Muscle of arm (tissue), 14 donors: ENCODE measurements around the gene EML5. TPM values are rescaled to one million over a fixed set of nuclear protein-coding genes. Genes with fewer than 3 reads are reported as not detected.
A peak's percentile ranks its signal among the peaks of the same experiment; 100 is the strongest.
"Not testable (repeated sequence)": the region's sequence is repeated elsewhere in the genome, so short reads cannot be mapped to it uniquely, and the experiment has no call there.

Experiments
- DNase-seq: peaks from one replicate; pipeline ENCODE4 v3.0.0-alpha.2; 2013
- long read RNA-seq, 11 donors: transcript quantifications; one replicate each; lab custom pipeline, GENCODE V29; 2026
- polyA plus RNA-seq, 12 donors: library from polyadenylated mRNA; unstranded; fragments of 120-200 nt; gene quantifications; one replicate each; pipeline ENCODE4 v1.2.1, GENCODE V29; 2013; ENCODE audit not compliant: insufficient read length in 12 of 12

EML5 gene
- polyA plus RNA-seq = 1 to 10 TPM in 7 of 12 donors, under 1 TPM in 4, not detected in 1; 0.87 to 1.9 (median 1.1) TPM
- long read RNA-seq, donor 1 = 0 reads
- long read RNA-seq, donor 2 = 0 reads
- long read RNA-seq, donor 3 = 0 reads
- long read RNA-seq, donor 4 = 0 reads
- long read RNA-seq, donor 5 = 0 reads
- long read RNA-seq, donor 6 = 0 reads
- long read RNA-seq, donor 7 = 0 reads
- long read RNA-seq, donor 8 = 0 reads
- long read RNA-seq, donor 9 = 0 reads
- long read RNA-seq, donor 10 = 0 reads
- long read RNA-seq, donor 11 = 0 reads

DNA sequence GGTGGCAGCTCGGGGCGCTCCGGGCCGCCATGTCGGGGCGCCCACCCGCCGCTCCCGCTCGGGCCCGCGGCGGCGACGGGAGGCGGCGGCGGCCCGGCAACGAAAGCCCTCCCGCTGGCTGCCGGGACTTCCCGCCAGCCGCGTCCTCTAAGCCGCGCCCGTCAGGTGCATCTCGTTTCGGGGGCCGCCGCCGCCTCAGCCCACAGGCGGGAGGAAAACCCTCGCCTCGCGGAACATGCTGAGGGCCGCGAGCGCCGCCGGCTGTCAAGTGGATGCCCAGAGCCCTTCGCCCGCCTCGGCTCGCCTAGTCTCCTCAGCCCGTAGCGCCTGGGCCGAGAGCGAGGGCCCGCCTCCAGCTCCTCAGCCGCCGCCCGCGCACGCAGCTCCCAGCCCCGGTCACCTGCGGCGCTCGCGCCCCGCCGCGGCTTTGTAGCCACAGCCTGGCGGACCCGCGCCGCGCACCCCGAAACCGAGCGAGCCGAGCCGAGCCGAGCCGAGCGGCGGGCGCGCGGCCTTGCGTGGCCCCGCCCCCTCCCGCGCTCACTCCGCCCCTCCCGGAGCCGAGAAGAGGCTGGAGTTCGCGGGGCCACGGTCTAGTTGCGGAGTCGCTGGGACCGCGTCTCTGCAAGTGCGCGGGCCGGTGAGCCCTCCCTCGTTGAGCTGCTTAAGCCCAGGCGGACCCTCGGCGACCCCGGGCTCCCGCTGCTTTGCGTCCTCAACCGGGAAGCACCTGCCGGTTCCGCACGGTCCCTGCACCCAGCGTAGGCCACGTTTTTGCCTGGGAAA lies at the start of gene EML5:
Gene EML5 (minus strand): TSS at position 481 of the 786 bp plus-strand sequence. CDS start 450 bp downstream, at position 31.
- DNase-seq = peak; percentile 55

DNA sequence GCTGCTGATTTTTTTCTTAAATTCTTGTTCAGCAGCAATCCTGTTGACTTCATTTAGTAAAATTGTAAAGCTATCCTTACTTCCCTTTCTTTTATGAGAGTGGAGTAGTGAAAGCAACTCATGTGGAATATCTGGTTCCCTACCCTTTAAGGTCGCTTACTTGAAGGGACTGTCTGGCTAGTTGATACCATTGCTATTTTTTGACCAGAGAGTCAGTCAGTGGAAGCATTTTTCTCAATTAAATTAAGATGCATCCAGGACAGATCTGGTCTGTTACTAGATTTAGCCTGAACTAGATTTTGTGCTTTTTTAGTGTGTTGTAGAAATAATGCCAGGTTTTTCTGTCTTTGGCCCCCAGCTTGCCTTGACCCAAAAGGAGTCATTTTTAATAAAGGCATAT lies 49.7 kb upstream of the EML5 start:
- no peak for DNase-seq

DNA sequence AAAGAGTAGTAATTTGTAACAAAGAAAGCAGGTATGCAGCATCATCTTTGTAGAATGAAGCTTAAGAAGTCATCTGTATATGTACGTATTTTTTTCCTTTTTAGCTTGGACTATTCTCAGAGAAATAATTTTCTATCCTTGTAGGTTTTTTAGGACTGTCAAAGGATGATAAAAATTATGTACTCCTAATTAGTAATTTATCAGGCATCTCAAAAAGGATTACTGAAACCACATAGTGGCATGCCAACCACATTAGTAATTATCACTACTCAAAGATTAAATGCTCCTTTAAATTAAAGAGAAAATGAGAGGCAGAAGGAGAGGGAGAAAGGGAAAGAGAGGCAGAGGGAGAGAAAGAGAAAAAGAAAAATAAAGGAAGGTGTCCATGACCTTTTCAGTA lies 49.0 kb upstream of the EML5 start:
- no peak for DNase-seq

DNA sequence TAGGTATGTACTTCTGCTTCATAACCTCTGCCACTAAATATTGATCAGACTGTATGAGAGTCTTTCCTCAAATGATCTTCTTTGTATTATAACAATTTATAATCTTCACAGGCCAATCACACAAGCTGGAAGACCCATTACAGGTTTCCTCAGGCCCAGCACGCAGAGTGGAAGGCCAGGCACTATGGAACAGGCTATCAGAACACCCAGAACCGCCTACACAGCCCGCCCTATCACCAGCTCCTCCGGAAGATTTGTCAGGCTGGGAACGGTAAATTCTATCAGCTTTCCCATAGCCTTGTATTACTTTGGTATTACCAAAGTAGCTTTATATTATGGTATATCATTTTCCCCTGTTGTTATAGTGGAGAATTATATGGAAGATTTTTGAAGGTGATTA lies 48.2 kb upstream of the EML5 start:
- no peak for DNase-seq

DNA sequence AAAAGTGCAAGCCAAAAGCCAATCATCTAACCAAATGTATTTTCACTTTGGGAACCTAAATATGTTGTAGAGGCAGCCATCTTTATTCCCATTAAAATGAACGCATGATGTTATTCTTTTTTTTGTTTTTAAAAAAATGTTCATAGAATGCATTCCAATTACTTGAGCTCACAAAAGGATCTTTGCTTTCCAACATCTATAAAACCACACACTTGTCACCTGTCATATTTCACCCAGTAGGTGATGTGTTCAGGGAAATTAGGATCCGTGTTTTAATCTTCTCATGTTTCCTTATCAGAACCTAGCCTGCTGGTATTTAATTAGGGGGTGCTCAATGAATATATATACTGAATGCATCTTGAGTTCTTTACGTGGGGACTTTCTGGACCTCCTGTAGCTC lies 45.3 kb upstream of the EML5 start:
- DNase-seq = no peak

DNA sequence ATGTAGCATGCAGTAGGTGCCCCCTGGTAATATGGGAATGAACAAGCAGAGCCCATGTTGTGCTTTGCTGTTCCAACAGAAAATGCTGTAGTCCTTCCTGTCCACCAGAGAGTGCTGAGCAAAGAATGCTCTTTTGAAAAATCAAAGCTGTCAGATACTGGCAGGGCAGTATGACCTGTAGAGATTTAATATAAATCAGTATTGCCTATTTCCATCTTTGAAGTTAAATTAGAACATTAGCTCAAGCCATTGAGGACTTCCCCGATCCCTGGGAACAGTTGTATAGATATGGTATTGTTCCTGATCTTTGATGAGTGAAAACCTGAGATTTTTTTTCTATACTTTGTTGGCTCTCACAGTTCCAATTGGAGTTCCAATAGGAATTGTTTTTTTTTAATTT lies 44.7 kb upstream of the EML5 start:
- DNase-seq = no peak

DNA sequence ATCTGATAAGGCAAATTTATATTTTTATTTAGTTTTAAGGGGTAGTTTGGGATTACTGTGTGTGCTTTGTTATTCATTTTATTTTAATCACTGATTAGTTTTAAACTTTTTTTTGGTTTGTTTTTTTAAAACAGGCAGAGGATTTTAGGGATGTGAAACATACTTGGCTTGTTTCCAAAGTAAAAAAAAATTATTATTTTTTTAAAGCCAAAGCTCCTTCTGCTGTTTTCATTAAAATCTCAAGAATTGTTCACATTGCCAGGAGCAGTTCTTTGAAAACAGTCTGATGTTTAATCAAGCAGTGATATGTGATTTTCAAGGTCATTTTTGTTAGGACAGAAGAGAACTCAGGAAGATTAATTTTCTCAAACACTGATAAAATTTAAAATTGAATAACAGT lies 42.9 kb upstream of the EML5 start:
- no peak for DNase-seq

DNA sequence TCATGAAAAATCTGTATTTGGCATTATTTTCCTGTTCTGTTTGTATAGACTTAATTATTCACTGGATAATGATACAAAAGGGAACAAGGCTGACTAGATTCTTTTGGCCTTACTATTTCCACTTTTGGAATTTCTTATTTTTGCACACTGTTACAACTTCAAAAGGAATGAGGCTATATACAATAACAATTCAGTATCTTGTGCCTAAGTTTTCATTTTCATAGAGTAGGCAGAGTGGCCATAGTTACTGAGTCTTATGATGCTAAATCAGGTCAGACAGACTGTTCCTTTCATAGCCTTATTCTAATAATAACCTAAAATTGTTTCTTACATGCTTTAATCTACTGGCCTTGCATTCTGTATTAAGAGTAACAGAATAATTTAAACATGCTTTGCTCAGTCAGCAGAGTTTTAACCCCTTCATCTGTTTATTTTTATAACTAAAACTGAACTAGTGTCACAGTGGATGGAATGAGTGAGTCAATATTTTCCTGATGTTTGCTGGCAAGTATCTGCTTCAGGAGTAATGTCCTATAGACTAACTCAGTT lies 42.2 kb upstream of the EML5 start:
- DNase-seq = peak; percentile 21

DNA sequence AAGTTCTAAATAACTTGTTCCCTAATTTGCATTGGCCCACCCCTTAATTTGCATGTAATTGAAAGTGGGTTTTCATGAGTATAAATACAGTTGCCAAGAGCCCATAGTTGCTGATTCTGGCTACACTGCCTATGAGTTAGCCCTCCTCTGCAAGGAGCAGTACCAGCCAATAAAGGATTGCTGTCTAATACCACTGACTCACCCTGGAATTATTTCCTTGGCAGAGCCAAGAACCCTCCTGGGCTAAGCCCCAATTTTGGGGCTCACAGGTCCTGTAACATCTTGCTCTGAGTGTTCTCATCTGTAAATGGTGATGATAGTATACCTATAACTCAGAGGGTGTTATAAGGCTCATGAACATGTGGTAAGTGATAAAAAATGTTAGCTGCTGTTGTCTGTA lies 38.5 kb upstream of the EML5 start:
- no peak for DNase-seq

DNA sequence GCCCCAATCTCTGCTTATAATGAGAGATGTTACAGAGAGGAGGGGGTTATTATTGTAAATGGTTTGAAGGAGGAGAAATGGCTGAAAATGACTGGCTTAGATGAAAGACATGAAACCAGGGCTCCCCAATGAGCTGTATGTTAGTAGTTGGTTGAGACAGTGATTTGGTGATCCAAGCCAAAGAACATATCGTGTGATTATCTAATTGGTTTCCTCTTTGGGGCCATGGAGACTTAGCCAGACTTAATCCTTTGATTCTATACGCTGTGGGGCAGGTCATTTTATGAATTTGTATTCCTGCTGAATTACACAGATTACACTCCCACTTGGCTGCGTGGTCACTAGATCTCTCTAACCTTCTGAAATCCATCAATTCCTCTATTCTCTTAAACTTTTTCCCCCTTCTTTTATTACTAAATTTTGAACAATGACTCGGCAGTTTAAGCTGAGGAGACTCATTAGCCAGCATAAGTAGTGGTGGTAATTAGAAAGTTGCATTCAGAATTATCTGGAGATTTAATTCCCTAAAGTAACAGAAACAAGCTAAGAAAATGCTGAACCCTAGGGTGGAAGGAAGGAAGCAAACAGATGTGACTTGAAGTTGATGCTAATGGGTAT lies 37.0 kb upstream of the EML5 start:
- DNase-seq = no peak

DNA sequence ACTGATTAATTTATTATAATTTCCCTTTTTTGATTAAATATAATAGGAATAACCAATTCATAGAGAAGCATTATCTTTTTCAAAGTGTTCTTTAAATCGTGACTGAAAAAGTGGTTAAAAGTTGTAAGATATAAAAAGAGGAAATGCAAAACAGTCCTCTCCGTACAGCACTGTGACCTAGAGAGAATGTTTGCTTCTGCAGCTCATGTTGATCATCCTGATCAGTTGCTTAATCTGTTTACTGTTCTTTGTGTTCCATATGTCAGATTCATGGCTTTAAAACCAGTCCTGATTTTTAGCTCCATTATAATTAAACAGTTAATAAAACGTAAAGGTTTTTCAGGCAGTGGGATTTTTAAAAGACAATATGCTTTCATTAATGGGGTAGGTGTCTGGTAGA lies 36.4 kb upstream of the EML5 start:
- DNase-seq = no peak

DNA sequence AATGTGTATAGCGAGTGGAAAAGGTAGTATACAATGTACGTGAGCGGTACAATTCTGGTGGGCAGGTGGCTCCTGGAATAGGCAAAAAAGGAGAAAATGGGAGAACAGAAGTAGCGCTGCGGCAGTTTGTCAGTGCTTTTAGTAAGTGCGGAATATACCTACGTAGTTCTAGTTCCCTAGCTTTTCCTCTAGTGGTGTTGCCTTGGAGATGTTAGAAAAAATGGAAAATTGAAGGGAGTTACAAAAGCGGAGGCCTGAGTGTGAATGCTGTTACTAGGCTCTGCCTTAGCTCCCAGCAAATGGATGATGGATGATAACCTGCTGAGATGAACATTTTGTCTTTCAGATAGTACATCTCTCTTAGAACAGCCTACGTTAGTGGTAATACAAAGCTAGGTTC lies 32.8 kb upstream of the EML5 start:
- DNase-seq = no peak

DNA sequence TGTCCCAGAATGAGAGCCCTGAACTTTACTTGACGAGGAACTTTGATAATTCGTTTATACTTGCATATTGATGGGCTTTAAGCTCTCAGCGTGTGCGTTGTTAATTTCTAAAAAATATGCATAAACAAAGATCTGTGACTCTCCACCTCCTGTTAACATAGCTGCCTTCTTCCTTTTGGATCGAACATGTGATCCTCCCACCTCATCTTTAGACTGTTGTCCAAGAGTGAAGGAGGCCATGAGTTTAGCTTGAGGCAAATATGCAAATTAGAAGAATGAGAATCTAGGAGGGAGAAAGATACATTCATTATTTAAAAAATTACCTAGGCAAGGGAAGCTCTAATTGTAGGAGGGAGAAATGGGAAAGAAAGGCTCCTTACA lies 32.3 kb upstream of the EML5 start:
- DNase-seq = no peak

DNA sequence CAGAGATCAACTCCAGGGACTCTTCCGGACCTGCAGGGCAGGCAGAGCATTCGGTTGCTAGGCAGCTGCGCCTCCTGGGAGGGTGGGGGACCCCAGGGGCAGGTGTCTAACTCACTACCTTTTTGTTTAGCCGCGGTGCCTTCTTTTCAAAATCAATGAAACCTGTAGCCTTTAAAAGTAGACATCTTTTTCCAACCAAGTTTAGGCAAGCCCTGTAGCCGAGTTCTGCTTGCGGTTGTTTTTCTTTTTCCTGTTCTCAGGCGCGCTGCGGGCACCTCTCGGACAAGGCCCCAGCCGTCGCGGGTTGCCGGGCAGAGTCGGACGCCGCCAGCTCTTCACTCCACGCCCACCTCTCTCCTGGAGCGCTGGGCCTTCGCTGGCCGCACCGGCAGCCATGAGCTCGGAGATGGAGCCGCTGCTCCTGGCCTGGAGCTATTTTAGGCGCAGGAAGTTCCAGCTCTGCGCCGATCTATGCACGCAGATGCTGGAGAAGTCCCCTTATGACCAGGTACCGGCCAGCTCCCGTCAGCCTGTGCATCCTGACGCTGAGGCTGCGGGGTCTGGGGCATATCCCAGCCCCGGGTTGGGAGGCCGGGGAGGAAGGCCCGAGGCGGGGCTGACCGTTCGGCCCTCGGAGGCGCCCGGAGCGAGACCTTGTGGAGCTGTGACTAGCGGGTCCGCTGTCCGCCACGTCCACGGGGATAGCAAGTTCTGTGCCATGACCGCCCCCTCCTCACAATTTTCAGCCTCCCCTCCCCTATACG lies 31.7 kb upstream of the EML5 start, which contains the start of gene TTC8:
Gene TTC8 (plus strand): TSS at position 338 of the 764 bp plus-strand sequence. CDS start 57 bp downstream, at position 395.
- DNase-seq = peak; percentile 93

DNA sequence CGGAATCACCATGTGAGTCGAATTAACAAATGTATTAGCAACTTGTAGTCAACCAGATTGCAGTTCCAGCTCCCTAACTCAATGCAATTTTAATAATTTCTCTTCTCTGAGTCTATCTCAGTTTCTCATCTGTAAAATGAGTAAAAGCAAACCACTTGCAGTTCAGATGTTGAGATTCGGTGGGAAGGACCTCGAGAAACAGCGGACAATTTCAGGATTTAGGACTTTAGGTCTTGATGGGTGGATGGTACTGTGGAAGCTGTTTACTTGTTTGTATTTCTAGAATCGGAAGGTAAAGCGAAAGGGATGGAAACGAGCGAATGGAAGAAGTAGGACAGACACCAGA lies 31.2 kb upstream of the EML5 start:
- DNase-seq = no peak

DNA sequence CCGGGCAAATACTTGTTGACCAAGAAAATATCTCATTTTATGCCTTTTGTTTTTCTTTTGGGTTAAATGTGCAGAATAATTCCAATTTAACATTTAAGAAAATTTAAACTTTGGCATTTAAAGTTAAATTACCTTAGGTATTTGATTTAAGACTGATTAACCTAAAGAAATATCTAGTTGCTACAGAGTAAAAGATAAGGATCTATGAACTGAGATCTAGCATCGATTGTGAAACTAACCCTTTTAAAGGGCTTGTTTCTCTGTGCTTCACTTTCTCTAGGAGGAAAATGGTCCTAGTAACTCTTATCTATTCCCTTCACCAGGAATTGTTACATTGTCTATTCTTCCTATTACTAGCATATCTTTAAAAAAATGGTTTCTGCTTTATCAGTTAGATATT lies 29.1 kb upstream of the EML5 start:
- no peak for DNase-seq

DNA sequence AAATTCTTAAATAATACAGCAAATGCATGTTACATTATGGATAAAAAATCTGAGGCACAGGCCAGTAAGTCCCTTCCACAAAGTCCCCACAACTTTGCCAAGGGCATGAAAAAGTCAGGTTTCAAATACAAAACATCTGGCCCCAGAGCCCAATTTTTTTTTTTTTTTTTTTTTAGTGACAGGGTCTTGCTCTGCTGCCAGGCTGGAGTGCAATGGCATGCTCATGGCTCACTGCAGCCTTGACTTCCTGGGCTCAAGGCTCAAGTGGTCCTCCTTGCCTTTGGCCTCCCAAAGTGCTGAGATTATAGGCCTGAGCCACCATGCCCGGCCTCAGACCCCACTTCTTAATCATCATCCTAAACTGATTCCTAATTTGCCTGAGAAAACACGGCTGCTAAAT lies 28.6 kb upstream of the EML5 start:
- no peak for DNase-seq

DNA sequence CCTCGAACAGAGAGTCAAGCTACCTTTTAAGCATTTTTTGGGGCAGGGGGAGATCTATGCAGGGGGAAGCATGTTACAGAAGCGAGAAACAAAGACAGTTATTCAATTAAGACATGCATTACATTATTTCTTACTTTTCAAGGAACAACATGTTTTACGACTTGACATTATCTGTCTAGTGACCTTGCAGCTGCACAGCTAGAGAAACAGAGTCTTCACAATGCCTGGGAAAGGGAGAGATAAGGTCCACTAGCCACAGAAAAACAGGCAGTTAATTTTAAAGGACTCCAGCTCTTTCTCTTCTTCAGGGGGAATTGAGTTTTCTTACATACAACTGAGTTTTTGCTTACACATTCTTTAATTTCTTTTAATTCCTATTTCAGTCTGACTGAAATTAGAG lies 26.9 kb upstream of the EML5 start:
- not testable (repeated sequence) for DNase-seq

DNA sequence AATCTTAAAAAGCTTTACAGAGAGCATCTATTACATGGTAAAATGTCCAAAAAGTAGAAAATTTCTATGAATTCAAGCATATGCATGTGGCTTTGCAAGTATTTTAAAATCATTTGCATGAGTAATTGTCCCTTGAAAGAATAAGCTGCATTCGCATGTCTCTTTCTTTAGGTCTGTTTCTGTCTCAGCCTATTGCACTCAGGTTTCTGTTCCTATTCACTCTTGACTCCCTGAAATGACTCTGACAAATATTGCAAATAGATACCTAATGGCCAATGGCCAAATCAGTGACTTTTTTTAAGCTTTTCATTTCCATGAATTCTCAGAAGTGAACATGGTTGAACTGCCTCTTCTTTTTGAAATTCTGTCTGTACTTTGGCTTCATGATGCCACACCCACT lies 25.3 kb upstream of the EML5 start:
- no peak for DNase-seq

DNA sequence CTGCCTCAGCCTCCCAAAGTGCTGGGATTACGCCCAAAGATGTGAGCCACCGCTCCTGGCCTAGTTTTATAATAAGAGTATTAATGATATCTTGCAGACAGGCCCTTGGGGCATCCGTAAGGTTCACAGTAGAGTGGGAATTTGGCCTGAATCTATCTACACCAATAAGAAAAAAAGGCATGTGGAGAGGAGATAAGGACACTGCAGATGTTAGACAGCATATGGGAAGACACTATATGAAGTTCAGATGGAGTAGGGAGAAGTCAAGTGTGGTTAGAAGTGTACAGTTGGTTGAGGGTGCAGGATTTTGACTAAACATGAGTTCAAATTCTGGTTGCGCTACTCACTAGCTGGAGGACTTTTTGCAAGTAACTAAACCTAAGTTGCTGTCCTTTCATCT lies 23.2 kb upstream of the EML5 start:
- DNase-seq = no peak

DNA sequence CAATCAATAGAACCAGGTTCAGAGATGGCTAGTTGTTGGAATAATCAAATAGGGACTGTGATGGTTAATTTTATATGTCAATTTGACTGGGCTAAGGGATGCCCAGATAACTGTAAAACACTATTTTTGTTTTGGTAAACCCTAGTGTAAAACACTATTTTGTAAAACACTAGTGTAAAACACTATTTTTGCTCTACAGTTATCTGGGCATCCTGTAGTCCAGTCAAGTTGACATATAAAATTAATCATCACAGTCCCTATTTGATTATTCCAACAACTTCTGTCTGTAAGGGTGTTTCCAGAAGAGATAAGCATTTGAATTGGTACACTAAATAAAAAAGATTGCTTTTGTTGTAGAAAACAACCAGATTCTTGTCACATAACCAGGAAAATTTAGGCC lies 15.6 kb upstream of the EML5 start:
- DNase-seq = no peak

DNA sequence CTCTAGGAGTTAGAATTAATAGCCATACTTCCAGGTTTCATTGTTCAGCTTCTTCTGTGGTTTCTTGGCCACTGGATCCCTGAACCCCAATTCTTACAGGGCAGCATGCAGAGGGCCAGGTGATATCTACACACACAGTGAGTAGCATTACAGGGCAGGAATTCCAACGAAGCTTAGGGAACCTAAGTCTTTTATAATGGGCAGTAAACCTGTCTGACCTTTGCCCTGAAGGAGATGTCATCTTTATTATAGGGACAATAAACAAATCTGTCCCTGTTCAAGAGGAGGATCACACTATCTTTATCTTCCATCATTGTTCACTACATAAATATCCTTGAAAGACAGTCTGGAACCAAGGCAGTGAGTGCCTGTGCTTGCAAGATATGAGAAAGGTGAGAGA lies 11.7 kb upstream of the EML5 start:
- DNase-seq = no peak
